ENCODE measurements around the gene BAIAP3.

Gene BAIAP3

GRCh38 chr16:1300664-1301476, 32.6 kb upstream of the BAIAP3 start:
- no peak for DNase-seq

- no peak for DNase-seq
These were observed 31.9 kb upstream of the BAIAP3 start for GRCh38 chr16:1301562-1301961.

- no peak for DNase-seq
These were observed 27.6 kb upstream of the BAIAP3 start for GRCh38 chr16:1305823-1306222.

- no peak for DNase-seq
These were observed 27.1 kb upstream of the BAIAP3 start for GRCh38 chr16:1306334-1306733.

- no peak for DNase-seq
These were observed 25.1 kb upstream of the BAIAP3 start for GRCh38 chr16:1308036-1308976.

GRCh38 chr16:1308977-1309885, 24.2 kb upstream of the BAIAP3 start, which contains the start of gene UBE2I:
Gene UBE2I (plus strand): TSS chr16:1309636. CDS start chr16:1314031, 4,395 bp downstream.
- peak; percentile 90 for DNase-seq

GRCh38 chr16:1309888-1310831, 23.3 kb upstream of the BAIAP3 start:
- no peak for DNase-seq

GRCh38 chr16:1310832-1311200, 22.6 kb upstream of the BAIAP3 start:
- DNase-seq = no peak

GRCh38 chr16:1311212-1311737, 22.2 kb upstream of the BAIAP3 start:
- DNase-seq = no peak

- DNase-seq = no peak
These were observed 21.5 kb upstream of the BAIAP3 start for GRCh38 chr16:1311738-1312466.

- no peak for DNase-seq
These were observed 21.0 kb upstream of the BAIAP3 start for GRCh38 chr16:1312467-1312816.

- DNase-seq = no peak
These were observed 20.5 kb upstream of the BAIAP3 start for GRCh38 chr16:1312903-1313302.

GRCh38 chr16:1313721-1314369, 19.6 kb upstream of the BAIAP3 start:
- DNase-seq = no peak

- DNase-seq = no peak
These were observed 18.9 kb upstream of the BAIAP3 start for GRCh38 chr16:1314399-1315068.

GRCh38 chr16:1315081-1316032, 18.1 kb upstream of the BAIAP3 start:
- DNase-seq = no peak

GRCh38 chr16:1316033-1316405, 17.4 kb upstream of the BAIAP3 start:
- DNase-seq = no peak

- no peak for DNase-seq
These were observed 15.8 kb upstream of the BAIAP3 start for GRCh38 chr16:1317479-1318267.

GRCh38 chr16:1318268-1318545, 15.2 kb upstream of the BAIAP3 start:
- DNase-seq = no peak
